Activated gamma-delta T cell (primary cell): Measurements from ENCODE around the gene NIPBL.
"Not testable (repeated sequence)": the region's sequence is repeated elsewhere in the genome, so short reads cannot be mapped to it uniquely, and the experiment has no call there.

ENCODE experiments used
- DNase-seq: peaks from one replicate; lab custom pipeline; 2025; lab: John Stamatoyannopoulos, UW

NIPBL gene

GRCh38 chr5:37090781-37091180, 214.2 kb downstream of the NIPBL start:
- no peak for DNase-seq

GRCh38 chr5:37093795-37094194, 217.2 kb downstream of the NIPBL start:
- not testable (repeated sequence) for DNase-seq

GRCh38 chr5:37099267-37099666, 222.7 kb downstream of the NIPBL start:
- DNase-seq: not testable (repeated sequence)

- DNase-seq: no peak
Observed at GRCh38 chr5:37103302-37103701, 226.7 kb downstream of the NIPBL start.

GRCh38 chr5:37109338-37109737, 232.8 kb downstream of the NIPBL start:
- no peak for DNase-seq

GRCh38 chr5:37110135-37110534, 233.6 kb downstream of the NIPBL start:
- no peak for DNase-seq

- no peak for DNase-seq
Observed at GRCh38 chr5:37111426-37112382, 235.1 kb downstream of the NIPBL start.

GRCh38 chr5:37112383-37112991, 235.9 kb downstream of the NIPBL start:
- DNase-seq: no peak
